NCI-H2196 treated with DMSO at 0.1 percent for 48 hours (cell line): ENCODE data around the gene TMOD1.

Source experiments
- DNase-seq: peaks from one replicate; lab custom pipeline; 2025; ENCODE audit not compliant: unreplicated experiment; lab: John Stamatoyannopoulos, UW

TMOD1 gene

DNA sequence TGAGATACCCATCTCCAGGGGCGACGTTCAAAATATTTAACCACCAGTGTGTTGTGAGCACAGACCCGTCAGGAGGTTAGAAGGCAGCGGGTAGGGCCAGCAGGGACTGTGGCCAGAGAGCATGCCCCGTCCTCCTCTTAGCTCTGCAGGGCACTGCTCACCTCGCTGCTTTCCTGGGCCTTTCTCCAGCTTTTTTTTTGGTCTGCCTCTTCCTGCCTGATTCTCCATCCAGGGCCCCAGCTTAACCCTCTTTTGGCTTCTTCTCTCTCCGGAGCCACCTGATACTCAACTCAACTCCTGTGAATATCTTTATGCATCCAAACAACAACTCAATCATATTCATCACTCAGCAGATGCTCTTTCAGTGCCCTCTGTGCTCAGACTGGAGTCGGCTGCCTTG lies 44.0 kb downstream of the TMOD1 start:
- no peak for DNase-seq

DNA sequence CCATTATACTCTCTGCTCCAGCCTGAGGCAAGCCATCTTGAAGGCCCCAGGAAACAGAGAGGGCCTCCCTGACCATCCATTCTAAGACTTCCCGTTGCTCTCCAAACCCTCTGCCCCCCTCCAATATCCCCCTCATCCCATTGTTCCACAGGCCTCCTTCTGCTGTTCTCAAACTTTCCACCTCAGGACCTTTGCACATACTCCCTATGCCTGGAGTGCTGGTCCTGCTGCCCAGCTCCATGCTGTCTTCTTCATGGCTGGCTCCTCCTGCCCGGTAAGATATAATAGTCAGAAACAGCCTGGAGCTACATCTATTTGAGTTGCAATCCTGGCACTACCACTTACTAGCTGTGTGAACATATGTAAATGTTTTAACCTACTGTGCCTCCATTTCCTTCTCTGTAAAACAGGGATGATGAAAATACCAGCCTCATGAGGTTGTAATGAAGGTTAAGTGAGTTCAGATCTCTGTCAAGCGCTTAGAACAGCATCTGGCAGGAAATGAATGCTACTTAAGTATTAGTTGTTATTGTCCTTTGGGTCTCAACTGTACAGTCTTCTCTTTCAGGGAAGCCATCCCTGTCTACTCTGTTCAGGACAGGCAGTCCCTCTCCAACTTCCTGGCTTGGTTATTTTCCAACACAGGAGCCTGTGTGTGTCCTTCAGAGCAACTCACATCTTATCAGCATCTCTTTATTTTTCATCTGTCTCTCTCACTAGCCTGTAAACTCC lies 45.8 kb downstream of the TMOD1 start:
- no peak for DNase-seq

DNA sequence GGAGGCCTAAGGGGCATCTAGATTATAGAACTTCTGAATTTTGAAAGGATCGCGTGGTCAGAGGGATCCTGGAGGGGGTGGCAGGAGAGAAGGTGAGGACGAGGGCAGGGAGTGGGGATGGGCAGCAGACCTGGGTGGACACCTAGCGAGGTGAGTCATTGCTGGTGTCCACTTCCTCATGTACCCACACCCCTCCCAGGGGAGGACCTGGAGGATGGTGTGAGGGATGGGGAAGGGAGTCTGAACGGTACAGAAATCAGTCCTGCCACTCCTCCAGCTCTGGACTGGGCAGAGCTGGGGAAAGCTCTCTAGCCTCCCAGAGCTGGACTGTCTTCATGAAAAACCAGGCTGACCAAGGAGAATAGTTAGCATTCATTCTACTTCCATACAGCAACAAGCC lies 46.9 kb downstream of the TMOD1 start:
- DNase-seq: no peak

DNA sequence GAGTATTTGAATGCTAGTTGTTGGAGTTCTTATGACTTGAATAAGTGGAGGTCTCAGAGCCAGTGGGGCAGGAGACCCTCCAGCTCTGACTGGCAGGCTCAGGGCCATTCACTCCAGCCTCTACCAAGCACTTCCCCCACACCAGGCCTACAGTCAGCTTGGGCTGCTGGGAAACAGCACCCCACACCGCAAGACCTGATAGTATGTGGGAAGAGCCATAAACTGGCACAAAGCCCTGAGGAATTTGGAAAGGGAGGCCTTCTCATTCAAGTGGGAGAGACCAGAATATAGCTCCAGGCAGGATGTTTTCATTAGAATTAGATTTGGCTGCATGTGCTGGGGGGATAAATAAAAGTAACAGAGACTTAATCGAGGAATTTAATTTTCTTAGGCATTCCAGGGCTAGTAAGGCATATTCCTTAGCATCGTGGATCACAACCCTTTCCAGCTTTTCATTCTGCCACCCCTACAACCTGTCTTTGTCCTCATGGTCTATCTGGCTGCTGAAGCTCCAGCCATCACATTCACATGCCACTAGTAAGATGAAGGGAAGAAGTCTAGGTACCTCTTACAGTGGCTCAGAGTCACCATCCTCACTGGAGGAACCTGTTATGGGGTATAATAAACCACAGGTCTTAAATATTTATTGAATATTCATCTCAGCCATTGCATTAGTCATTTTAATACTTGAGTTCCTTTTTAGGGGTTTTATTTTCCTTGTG lies 47.5 kb downstream of the TMOD1 start:
- no peak for DNase-seq

GRCh38 chr9:97550386-97550785 lies 48.9 kb downstream of the TMOD1 start:
- no peak for DNase-seq

- DNase-seq: no peak
Observed at GRCh38 chr9:97551308-97551707, 49.8 kb downstream of the TMOD1 start.

GRCh38 chr9:97553141-97553540 lies 51.7 kb downstream of the TMOD1 start:
- no peak for DNase-seq

DNA sequence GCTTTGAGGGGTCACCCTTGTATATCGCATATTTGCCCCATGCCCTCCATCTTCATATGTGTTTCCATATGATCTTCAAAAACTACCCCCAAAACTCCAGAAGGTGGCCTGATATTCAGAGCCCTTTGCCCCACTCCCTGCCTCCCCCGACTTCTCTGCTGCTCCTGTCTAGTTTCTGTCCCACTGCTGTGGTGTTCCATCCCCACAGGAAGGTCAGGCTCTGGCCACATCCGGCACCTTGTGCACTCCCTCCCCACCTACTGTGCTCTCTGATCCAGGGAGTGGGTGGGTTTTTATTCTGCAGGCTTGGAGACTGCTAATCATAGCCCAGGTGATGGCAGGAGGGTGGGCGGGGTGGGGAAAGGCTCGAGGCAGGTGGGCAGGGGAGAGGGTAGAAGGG lies 52.4 kb downstream of the TMOD1 start:
- DNase-seq: no peak

DNA sequence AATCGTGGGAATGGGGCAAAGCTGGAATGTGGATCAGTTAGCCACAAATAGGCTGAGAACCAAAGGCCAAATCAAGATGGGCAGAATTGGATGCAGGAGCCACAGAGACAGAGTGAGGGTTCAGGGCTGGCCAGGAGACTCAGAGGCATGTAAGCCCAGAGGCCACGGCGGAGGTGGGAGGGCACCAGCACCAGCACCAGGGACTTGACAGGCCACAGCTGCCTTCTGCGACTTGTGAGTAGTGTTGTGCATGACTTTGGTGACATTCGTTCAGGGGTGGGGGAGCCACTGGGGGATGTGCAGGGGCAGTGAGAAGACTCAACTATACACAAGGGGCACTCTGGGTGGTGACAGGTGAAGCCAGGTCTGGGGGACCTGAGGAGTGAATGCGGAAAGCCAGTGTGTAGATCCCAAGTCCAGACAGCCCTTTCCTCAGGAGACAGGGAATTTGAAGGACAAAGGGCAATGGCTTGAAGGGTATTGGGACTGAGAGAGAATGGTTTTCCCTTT lies 53.2 kb downstream of the TMOD1 start:
- no peak for DNase-seq

DNA sequence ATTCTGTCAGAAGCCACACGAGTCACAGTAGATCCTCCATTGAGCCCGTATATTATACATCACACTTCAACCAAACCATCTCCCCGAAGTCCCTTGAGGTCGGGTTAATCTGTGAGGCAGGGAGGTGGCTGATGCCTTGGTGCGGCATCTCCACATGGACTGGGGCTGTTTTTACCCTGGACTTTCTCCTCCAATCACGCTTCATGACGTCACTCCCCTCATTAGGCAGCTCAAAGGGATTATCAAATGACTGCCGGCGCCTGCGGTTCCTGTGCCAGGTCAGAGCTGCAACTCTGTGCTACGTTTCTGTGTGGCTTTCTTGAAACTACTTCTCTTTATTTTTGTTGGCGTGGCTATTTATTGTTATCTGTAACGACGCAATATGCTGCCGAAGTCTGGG lies 53.7 kb downstream of the TMOD1 start:
- no peak for DNase-seq

- DNase-seq: no peak
Observed at GRCh38 chr9:97556036-97556720, 54.7 kb downstream of the TMOD1 start.

DNA sequence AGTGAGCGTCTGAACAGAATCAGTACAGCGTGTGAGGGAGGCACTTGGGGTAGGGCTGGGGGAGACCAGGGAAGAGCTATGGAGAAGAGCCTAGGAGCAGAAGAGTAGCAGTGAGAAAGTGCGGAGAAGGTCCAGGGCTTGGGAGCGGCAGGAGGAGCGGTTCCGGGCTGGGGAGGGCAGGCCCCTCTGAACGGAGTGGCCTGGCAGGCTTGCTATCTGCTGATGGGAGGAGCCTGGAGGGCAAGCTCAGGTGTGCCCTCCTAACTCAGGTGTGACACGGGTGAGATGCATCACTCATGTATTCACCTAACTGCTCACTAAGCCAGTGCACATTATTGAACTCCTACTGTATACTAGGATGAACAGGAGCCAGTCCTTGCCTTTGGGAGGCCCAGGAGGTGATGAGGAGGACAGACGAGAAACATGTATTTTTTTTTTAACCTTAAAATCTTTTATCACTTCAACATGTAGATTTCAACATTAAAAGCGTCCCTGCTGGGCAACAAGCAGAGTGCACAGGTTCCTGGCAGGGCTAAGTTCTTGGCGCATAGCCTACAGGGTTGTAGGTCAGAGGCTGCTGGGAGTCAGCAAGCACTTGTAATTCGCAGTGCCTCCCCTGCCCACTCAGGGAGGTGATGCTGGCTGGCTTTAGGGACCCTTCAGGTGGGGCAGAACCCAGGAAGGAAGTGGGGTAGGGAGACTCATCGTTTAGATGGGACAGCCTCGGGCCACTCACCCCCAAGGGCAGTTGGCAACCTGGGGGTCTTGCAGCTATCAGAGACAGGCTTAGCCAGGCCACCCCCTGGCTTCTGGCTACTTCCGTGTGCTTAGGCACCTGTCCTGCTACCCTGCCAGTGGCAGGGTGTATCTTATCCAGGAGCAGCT lies 55.5 kb downstream of the TMOD1 start:
- DNase-seq: peak; percentile 58

DNA sequence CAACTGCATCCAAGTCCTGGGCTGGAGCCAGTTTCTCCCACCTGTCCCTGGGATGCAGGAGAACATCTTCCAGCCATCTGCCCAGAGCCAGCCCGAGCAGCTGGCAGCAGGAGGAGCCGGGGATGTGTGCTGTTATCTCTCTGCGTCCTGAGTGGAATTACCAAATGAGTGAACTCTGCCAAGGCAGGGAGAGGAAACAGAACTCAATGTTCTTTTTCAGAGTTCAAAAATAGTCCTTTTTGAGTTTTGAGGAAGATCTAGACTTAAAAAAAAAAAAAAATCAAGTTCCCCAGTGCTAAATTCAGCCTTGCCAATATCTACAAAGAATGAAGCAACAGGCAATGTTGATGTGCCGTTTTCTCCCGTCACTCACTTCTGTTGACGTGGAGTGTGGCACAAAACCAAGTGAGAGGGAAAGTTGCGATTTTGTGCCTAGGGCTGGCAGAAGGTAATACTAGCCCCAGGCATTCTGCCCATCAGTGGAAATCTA lies 56.2 kb downstream of the TMOD1 start:
- peak; percentile 58 for DNase-seq

GRCh38 chr9:97558701-97559101 lies 57.2 kb downstream of the TMOD1 start:
- no peak for DNase-seq

DNA sequence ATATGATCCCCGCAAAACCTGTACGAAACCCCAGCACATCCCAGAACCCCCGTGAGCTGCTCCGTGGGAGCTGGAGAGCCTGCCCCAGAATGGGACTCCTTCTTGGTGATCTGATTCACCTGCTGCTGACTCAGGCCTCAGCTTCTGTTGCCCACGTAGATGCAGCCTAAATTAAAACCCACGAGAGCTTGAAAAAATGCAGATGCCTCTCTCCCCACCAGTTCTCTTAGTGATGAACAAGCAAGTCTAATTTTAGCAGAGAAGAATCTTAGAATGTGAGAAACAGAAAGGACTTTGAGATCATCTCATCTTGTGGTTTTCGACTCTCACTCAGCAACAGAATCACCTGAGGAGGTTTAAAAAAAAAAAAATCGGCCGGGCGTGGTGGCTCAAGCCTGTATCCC lies 57.6 kb downstream of the TMOD1 start:
- DNase-seq: no peak

DNA sequence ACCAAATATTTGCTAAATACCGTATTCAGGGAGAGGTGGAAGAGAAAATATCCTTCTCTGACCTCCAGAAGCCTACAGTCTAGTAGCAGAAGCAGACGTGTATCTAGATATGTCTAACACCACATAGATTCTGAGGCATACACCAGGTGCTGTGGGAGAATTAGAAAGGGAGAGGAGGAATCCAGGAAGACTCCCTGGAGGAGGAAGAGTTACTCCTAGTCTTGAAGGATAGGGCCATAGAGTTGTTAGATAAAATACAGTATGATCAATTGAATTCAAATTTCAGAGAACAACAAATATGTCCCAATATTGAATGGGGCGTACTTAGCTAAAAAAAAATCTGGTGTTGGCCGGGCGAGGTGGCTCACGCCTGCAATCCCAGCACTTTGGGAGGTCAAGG lies 58.7 kb downstream of the TMOD1 start:
- DNase-seq: no peak

DNA sequence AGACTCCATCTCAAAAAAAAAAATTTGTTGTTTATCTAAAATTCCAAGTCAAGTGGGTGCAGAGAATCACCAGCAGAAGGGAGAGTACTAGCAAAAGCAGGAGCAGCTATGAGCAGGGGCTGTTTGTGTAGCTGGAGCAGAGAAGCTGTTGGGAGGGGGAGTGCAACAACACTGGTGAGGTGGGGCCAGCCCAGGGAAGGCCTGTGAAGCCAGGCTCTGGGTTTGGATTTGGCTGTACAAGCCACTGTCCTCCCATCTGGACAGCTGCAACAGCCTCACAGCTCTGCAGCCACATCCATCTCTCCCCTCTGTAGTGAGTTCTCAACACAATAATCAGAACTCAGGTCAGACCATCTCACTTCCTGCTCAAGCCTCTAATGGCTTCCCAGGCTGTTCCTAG lies 59.4 kb downstream of the TMOD1 start:
- no peak for DNase-seq

GRCh38 chr9:97561501-97561900 lies 60.0 kb downstream of the TMOD1 start:
- DNase-seq: no peak

- DNase-seq: no peak
Observed at GRCh38 chr9:97562542-97562941, 61.1 kb downstream of the TMOD1 start.

DNA sequence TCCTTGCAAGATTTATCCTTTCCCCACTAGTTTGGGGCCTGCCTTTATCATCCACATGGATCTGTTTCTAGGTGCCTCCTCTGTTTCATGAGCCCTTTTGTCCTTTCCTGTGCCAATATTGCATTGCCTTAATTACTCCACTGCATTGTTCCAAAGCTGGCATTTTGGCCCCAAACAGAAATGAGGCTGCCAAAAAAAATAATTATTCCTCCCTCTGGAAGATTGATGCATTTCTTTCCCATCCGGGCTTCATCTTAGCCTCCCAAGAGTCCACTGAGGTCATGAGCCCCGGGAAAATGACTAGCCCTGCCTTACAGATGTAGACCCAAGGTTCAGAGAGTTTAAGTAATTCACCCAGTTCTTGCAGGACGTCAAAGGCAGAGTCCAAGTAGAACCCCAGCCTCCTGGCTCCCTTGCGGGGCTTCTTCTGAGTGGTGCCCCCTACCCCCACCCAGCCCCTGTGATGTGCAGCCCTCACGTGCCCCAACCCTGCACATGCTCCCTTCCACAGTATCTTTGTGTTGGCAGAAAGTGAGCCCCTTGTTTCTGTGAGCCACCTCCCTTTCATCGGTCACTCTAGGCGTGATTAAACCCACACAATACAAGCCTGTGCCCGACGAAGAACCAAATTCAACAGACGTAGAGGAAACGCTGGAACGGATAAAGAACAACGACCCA lies 62.1 kb downstream of the TMOD1 start:
- DNase-seq: no peak
